NT2/D1 (cell line): ENCODE measurements around the gene NUP155.
A peak's percentile ranks its signal among the peaks of the same experiment; 100 is the strongest.
"Not testable (repeated sequence)": the region's sequence is repeated elsewhere in the genome, so short reads cannot be mapped to it uniquely, and the experiment has no call there.

ENCODE experiments used
- DNase-seq: peaks from one replicate; pipeline ENCODE4 v3.0.0-alpha.2; 2011; ENCODE audit warnings: low read depth, low spot score
- H3K27me3 ChIP-seq: 2 replicates; pipeline ENCODE4 v1.6.0; 2011; ENCODE audit warnings: mild to moderate bottlenecking; ENCODE audit not compliant: insufficient read length, insufficient read depth
- H3K36me3 ChIP-seq: 2 replicates; pipeline ENCODE4 v1.6.1; 2011; ENCODE audit warnings: mild to moderate bottlenecking, low read length, mixed read lengths; ENCODE audit not compliant: insufficient read depth, insufficient read length
- H3K4me1 ChIP-seq: 2 replicates; pipeline ENCODE4 v1.5.1; 2011; ENCODE audit not compliant: insufficient read depth, insufficient read length
- H3K4me3 ChIP-seq: 2 replicates; pipeline ENCODE4 v1.5.1; 2011; ENCODE audit warnings: low read depth; ENCODE audit not compliant: insufficient read length
- H3K9ac ChIP-seq: 2 replicates; pipeline ENCODE4 v1.6.0; 2011; ENCODE audit warnings: low read depth; ENCODE audit not compliant: insufficient read length
- H3K9me3 ChIP-seq: 2 replicates; pipeline ENCODE4 v1.5.1; 2011; ENCODE audit warnings: mild to moderate bottlenecking, low read length; ENCODE audit not compliant: insufficient read depth
- SUZ12 ChIP-seq: IDR thresholded peaks from 2 replicates; pipeline ENCODE4 v1.6.1; 2011; ENCODE audit not compliant: insufficient read length, insufficient read depth; ENCODE audit errors: extremely low read depth
- YY1 ChIP-seq: IDR thresholded peaks from 2 replicates; pipeline ENCODE4 v1.6.1; 2011; ENCODE audit not compliant: insufficient read length, insufficient read depth
- ZNF274 ChIP-seq: IDR thresholded peaks from 2 replicates; pipeline ENCODE4 v1.6.1; 2011; ENCODE audit warnings: mild to moderate bottlenecking, low read depth, low read length

Gene NUP155

DNA sequence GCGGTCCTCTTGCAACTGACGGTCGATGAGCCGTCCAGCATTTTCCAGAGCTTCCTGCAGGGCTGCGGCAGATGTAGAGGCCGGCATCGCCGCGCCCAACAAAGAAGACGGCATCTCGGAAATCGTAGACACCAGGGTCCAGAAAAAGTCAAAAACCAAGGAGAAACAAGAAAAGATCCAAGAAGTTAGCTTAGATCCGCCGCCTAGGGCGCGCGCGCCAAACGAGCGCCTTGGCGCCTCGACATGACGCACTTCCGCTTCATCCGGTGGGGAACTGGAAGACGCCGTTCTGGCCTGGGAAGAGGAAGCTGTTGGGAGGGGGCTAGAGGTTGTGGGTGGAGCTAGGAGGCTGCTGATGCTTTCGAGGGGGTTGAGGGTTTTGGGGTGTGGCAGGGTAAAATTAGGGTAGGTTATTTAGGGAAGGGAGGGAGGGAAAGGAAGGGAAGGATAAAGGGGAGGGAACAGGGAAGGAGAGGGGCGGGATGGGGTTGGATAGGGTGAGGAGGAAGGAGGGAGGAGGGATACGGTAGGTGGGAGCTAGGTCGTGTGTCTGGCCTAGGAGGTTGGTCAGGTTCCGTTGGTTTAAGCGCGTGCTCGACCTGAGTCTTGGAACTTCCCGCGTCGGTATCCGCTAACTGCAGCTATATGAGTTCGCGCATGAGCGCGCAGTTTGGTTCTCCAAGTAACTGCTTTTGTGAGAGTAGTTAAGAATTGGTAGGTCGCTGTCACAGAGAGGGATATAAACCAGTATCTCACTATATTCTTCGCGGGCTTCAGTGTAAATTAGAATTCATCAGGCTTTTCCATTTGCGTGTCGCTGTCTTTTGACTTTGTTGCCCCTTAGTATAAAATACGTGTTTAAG is at the start of gene NUP155:
Gene NUP155 (minus strand): TSS at position 243 of the 863 bp plus-strand sequence. CDS start 129 bp downstream, at position 114.
- Histone ChIP-seq H3K9me3 (no peaks in the 10 kb centered on the region), H3K4me3 (peak within 1 kb of the TSS; percentile 92), H3K27me3 (no peaks in the 10 kb centered on the region), H3K4me1 (no peaks in the 10 kb centered on the region), H3K9ac (peak within 1 kb of the TSS; percentile 87), H3K36me3 (peaks cover 13% of the 10 kb centered on the region)
- DNase-seq: peak; percentile 90
- TF ChIP-seq ZNF274 (no peak), SUZ12 (no peak), YY1 (no peak)

DNA sequence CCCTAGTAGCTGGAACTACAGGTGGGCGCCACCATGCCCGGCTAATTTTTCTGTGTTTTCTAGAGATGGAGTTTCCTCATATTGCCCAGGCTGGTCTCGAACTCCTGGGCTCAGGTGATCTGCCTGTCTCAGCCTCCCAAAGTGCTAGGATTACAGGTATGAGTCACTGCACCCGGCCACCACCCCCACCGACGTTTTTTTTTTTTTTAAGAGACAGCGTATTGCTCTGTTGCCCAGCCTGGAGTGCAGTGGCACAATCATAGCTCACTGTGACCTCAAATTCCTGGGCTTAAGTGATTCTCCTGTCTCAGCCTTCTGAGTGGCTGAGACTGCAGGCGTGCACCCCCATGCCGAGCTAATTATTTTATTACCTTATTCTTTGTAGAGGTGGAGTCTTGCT is 46.4 kb upstream of the NUP155 start:
- Histone ChIP-seq H3K4me1 (no peaks in the 10 kb centered on the region), H3K9ac (no peak overlapping the region), H3K4me3 (no peak overlapping the region), H3K9me3 (no peaks in the 10 kb centered on the region), H3K36me3 (peaks cover 4% of the 10 kb centered on the region), H3K27me3 (no peaks in the 10 kb centered on the region)
- TF ChIP-seq ZNF274 (no peak), YY1 (no peak), SUZ12 (no peak)
- no peak for DNase-seq

DNA sequence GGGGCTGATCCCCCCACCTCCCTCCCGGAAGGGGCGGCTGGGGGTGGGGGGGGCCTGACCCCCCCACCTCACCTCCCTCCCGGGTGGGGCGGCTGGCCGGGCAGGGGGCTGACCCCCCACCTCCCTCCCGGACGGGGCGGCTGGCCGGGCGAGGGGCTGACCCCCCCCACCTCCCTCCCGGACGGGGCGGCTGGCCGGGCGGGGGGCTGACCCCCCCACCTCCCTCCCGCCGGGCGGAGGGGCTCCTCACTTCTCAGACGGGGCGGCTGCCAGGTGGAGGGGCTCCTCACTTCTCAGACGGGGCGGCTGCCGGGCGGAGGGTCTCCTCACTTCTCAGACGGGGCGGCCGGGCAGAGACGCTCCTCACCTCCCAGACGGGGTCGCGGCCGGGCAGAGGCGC is 44.5 kb upstream of the NUP155 start:
- H3K36me3 ChIP-seq, H3K4me3 ChIP-seq, H3K9me3 ChIP-seq: not testable (repeated sequence)

DNA sequence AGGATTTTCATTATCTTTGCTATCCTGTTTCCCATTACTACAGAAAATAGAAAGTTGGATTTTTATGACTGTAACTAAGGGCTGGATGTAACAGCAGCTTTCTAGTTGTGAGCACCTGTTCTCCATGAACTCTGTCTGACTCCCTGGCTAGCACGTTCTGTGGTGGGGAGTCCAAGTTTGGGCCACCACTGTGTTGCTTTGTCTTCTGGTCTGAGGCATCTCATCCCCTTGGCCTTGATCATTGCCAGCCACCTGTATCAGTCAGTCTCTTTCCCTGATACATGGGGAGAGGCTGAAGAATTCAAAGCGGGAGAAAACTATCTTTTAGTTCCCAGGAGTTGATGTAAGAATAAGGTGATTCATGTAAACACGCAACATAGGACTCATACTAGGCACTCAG is 41.6 kb upstream of the NUP155 start:
- Histone ChIP-seq H3K36me3 (peaks cover 2% of the 10 kb centered on the region), H3K9me3 (no peaks in the 10 kb centered on the region), H3K9ac (no peak overlapping the region), H3K4me3 (no peak overlapping the region), H3K27me3 (no peaks in the 10 kb centered on the region), H3K4me1 (no peaks in the 10 kb centered on the region)
- no peak for DNase-seq
- TF ChIP-seq YY1: no peak
- no peak for TF ChIP-seq SUZ12
- no peak for TF ChIP-seq ZNF274

More for the DNA sequence above, 44.5 kb upstream of the NUP155 start:
- not testable (repeated sequence) for H3K4me1 ChIP-seq, H3K9ac ChIP-seq, DNase-seq, H3K27me3 ChIP-seq

DNA sequence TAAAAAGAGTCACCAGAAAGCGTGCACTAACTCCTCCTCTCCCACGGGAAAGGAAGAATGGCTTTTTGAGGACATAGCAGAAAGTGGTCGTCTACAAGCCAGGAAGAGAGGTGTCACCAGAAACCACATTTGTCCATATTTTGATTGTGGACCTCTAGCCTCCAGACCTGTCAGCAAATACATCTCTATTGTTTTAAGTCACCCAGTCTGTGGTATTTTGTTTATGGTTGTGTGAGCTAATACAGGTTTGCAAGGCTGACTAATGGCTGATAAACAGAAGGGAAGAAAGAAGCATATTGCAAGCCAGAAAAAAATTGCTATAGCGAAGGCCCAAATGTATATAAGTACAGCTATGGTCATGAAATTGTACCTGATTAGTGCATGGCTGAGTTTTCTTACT is 29.6 kb upstream of the NUP155 start:
- no peak for DNase-seq
- no peak for TF ChIP-seq YY1
- no peak for TF ChIP-seq ZNF274
- H3K4me1 ChIP-seq: no peaks in the 10 kb centered on the region
- H3K27me3 ChIP-seq: no peaks in the 10 kb centered on the region
- no peak overlapping the region for H3K9ac ChIP-seq
- H3K9me3 ChIP-seq: no peaks in the 10 kb centered on the region
- H3K4me3 ChIP-seq: no peak overlapping the region
- H3K36me3 ChIP-seq: peaks cover 19% of the 10 kb centered on the region

DNA sequence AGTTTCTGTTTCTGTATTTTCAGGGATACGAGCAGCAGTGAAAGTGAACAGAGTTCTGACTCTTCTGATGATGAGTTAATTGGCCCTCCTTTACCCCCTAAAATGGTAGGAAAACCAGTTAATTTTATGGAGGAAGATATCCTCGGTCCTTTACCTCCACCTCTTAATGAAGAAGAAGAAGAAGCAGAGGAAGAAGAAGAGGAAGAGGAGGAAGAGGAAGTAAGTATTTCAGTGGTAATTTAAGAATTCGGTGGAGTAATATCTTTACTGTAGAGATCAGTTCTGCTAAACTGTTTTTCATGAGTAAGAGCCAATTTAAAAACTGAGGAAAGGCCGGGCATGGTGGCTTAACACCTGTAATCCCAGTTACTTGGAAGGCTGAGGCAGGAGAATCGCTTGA is 25.4 kb upstream of the NUP155 start:
- no peak overlapping the region for H3K4me3 ChIP-seq
- peaks cover 33% of the 10 kb centered on the region for H3K36me3 ChIP-seq
- H3K27me3 ChIP-seq: no peaks in the 10 kb centered on the region
- DNase-seq: no peak
- TF ChIP-seq SUZ12: no peak
- no peak for TF ChIP-seq YY1
- TF ChIP-seq ZNF274: no peak
- no peaks in the 10 kb centered on the region for H3K4me1 ChIP-seq
- H3K9me3 ChIP-seq: no peaks in the 10 kb centered on the region
- H3K9ac ChIP-seq: no peak overlapping the region

DNA sequence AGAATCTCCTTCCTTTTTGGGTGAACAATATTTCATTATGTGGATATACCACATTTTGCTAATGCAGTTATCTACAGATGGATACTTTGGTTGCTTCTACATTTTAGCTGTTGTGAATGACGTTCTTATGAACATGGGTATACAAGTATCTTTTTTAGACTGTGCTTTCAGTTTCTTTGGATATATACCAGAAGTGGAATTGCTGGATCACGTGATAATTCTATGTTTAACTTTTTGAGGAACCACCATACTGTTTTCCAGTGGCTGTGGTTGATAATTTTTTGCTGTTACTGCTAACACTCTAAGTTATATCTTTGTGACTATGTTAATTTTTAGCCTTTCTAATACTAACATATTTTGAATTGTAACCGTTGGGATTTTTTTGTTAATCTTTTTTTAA is 20.7 kb upstream of the NUP155 start:
- no peaks in the 10 kb centered on the region for H3K27me3 ChIP-seq
- no peak overlapping the region for H3K4me3 ChIP-seq
- DNase-seq: no peak
- no peaks in the 10 kb centered on the region for H3K9me3 ChIP-seq
- H3K4me1 ChIP-seq: no peaks in the 10 kb centered on the region
- TF ChIP-seq SUZ12 (no peak), ZNF274 (no peak), YY1 (no peak)
- peaks cover 26% of the 10 kb centered on the region for H3K36me3 ChIP-seq
- no peak overlapping the region for H3K9ac ChIP-seq

DNA sequence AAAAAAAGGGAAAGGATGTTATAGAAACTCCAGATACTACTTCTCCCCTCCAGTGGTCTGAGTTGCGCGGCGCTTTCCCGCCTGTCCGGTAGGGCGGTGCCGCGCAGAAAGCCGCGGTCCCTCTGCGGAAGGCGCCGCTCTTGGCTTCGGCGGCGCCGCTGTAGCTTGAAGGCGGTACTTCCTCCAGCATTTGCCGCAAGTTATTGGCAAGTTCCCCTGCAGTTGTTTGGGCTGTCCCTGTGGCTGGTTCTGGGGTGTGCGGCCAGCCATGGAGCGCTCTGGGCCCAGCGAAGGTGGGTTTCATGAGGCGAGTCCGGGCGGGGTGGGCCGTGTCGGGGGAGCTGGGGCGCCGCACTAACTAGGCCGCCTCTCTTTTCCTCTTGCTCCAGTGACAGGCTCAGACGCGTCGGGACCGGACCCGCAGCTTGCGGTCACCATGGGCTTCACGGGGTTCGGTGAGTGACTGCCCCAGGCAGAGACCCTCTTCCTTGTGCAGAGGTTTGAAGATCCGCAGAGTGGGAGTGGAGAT is 8.3 kb upstream of the NUP155 start, which contains the start of gene WDR70:
Gene WDR70 (plus strand): TSS at position 219 of the 529 bp plus-strand sequence. CDS start 50 bp downstream, at position 269.
- not testable (repeated sequence) for H3K4me1 ChIP-seq, H3K9me3 ChIP-seq, H3K27me3 ChIP-seq, H3K36me3 ChIP-seq
- Histone ChIP-seq H3K4me3 (peak within 1 kb of the TSS; percentile 63), H3K9ac (peak within 1 kb of the TSS; percentile 79)
- DNase-seq: peak; percentile 63

DNA sequence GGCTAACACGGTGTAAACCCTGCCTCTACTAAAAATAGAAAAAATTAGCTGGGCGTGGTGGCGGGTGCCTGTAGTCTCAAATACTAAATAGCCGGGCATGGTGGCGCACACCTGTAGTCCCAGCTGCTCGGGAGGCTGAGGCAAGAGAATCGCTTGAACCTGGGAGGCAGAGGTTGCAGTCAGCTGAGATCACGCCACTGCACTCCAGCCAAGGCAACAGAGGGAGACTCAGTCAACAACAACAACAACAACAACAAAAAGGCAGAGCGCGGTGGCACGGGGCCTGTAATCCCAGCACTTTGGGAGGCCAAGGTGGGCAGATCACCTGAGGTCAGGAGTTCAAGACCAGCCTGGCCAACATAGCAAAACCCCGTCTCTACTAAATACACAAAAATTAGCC is 7.2 kb upstream of the NUP155 start:
- DNase-seq, H3K4me1 ChIP-seq, H3K36me3 ChIP-seq, H3K27me3 ChIP-seq, H3K9me3 ChIP-seq, H3K9ac ChIP-seq, H3K4me3 ChIP-seq: not testable (repeated sequence)
